ENCODE measurements around the gene ITPR1.
A peak's percentile ranks its signal among the peaks of the same experiment; 100 is the strongest.

Gene ITPR1

DNA sequence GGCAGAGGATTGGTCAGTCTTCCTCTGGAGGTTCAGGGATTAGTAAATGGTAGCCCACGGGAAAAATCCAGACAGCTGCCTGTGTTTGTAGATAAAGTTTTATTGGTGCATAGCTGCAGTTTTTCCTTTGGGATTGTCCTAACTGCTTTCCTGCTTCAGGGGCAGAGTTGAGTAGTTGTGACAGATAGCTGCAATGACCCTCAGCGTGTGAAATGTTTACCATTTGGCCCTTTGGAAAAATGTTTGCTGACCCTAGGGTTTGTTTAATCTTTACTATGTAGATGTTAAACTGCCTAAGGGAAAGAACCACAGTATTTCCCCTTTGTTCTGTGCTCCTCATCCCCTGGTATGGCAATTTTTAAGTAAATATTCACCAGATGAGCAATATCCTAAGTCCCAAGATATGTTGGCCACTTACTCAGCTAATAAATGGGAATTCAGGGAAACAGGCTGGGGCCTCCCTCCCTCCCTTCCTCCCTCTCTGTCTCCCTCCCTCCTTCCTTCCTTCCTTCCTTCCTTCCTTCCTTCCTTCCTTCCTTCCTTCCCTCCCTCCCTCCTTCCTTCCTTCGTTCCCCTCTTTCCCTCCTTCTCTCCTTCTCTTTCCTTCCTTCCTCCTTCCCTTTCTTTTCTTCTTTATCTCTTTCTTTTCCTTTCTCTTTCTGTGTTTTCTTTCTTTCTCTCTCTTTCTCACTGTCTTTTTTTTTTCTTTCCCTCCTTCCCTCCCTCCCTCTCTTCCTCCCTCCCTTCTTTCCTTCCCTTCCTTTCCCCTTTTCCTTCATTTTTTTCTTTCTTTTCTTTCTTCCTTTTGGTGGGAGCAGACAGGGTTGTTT, 251.5 kb downstream of the ITPR1 start:
- no peak for DNase-seq (ENCODE audit: low spot score)

DNA sequence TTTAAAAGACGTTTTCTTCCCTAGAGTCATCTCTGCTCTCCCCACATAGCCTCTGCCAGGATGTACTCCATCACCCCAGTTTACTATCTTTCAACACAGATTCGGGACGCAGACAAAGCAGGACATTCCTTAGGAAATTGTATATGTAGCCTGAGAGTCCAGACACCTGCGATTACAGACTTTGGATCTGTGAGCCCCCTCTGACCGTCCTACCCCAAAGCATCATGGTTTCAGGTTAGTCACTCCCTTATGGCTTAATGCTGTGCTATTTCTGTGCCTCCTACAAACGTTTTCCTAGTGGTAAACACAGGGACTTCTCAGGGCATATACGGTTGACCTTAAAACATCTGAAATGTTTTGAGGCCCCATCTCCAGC, 252.1 kb downstream of the ITPR1 start:
- DNase-seq (ENCODE audit: low spot score), result no peak

DNA sequence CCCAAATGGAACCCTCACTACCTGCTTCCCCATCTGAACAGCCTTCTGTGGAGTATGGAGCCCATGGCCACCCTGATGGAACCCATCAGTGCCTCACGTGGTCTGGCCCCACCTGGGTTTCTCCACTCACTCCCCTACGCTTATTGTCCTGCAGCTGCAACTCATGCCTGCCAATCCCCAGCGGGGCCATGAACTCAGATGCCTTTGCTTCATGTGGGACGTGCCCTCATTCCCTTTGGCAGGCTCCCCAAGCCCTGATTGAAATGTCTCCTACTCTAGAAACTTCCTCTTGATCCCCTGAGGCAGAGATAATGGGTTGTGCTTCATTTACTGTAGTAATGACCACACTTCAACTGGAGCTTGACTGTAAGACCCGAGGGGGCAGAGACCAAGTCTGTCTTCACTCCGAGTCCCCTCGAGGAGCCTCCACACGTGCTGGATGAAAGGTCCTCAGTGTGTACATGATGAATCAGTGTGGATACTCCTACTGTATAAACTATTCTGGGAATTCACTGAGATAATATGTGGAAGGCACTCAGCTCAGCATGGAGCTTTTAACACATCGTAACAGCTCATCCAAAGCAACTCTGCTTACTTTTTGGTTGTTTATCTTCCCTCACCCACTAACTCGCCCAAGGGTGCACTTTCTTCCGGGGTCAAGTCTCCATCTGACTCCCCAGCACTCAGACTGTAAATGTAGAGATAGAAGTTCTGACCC, 253.3 kb downstream of the ITPR1 start:
- DNase-seq (ENCODE audit: low spot score), result no peak

DNA sequence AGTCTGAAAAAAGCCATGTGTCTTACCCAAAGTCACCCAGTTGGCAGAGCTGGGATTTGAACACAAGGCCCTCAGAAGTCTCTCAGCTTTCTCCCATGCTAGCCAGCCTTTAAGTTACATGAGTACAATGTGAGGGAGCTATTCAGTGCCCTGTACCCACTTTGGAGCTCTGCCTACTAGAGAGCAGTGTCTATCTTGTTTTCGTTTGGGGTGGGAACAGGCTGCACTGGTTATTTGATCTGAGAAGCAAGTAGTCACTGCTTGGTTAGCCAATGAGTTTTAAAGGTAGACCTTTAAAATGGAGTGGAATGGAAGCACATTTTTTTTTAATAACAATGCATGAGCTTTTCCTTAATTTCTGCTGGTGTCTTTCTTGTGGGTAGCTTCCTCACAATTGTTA, 255.0 kb downstream of the ITPR1 start:
- DNase-seq (ENCODE audit: low spot score), result no peak

DNA sequence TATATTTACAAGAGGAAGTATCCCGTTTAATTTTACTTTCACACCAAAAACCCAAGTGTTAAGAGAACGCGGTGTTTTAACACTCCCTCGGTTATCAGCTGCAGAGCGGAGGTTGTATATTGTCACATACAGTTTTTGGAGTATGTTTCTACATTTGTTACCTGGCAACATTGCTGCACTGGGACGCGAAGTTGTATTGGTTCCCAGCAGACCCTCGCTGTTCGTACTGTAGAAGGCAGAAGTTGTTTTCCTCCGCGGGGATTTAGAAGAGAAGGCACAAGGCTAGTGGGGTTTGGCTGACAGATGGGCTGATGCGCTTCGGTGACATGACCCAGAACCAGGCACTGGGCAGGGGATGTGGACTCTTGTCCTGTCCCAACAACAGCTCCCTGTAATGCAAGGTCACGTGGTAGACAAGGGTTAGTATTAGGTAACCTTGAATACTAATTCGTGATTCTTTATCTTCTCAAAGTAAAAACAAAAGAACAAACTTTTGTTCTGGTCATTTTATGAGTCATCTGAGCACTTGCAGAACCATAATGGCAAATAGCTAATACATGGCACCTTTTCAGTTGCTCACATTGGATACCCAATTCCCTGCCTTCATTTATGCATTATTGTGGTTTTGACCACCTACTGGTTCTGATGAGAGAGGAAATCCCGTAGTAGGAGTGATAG, 255.7 kb downstream of the ITPR1 start:
- no peak for DNase-seq (ENCODE audit: low spot score)

DNA sequence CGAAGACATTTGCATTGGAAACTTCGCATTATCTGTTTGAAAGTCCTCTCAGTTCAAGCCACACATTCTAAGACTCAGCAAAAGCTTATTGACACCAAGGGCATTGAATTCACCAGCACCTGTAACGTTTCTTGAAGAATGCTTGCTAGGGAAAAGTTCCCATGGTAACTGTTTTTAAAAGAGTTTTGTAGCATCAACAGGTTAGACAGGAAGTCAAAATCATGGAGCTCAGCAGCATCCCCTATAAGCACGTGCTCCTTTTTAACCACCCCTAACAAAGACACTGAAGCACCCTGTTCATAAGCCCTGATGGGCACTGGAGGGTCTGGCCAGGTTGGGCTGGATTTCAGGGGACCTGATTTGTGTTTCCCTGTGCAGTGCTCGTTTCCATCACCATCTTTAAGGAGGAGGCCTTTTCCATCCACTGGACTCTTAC, 256.4 kb downstream of the ITPR1 start:
- DNase-seq (ENCODE audit: low spot score), result no peak

DNA sequence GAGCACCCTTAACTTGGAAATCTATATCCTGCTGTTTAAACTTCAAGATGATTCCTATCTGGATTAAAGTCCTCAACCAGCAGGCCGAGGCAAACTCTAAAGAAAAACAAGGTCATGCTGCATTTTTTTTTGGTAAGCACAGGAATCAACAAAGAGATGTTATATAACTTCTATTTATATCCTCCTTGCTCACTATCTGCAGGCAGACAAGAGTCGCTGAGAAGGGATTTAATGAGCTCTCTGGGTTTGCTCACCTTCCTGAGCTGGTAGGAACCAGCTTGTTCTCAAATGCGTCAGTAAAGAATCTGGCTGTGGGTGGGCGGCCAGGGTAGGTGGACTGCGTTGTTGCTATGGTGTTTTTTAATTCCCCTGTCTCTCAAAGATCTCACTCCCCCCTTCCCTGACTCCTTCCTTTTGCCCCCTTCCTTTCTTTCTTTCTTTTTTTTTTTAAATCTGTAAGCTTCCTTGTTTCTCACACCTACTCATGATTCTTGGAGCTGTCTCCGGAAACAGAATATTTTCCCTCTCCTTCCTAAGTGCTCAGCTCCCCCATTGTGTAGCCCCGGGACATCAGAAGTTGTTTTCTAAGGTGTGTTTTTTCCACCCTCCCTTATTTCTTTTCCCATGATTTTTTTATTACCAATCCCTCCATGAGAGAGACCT, 257.3 kb downstream of the ITPR1 start:
- DNase-seq (ENCODE audit: low spot score), result peak; percentile 89

DNA sequence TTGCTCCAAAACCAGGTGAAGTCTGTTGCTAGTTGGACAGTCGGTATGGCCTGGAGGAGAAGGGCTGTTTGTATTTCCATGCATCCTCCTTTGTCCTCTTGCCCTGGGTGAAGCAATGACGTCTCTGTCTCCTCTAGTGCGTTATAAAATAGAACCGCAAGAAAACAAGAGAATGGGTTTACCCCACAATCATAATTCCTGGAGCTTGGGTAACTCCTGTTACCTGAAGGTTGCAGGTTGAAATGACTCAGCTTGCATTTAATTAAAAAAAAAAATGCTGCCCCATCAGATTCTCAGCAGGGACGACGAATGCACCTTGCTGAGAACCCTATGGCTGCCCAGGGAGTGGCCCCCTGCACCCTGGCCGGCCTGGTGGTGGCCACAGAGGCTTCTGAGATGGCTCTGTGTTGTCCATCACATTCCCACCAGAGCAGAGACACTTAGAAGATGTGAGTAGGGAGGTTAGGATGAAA, 257.9 kb downstream of the ITPR1 start:
- DNase-seq (ENCODE audit: low spot score), result no peak

DNA sequence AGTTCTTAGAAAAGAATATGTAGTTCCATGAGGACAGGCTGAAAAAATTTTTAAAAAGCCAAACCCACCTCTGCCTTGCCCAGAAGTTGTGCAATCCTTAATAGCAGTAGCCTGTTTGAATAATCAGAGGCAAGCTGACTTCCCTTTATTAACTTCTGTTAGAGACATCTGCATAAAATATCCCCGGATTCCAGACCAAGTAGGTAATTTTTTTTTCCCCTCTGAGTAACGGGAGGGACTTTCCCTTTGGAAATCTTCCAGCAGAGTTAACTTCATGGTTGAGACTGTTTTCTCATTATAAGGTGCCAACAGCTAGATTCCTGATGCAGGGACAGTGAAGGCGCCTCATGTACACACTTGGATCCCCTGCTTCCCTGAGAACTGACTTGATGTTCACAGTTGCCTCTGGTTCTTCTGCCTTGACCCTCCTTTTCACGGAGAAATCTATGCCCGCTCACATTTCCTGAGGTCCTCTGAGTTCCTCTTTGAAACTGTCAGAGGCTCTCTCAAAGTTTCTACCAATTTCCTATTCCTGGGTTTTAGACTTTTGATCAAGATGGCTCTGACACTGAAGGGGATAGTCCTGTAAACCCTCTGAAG, 258.5 kb downstream of the ITPR1 start:
- no peak for DNase-seq (ENCODE audit: low spot score)

DNA sequence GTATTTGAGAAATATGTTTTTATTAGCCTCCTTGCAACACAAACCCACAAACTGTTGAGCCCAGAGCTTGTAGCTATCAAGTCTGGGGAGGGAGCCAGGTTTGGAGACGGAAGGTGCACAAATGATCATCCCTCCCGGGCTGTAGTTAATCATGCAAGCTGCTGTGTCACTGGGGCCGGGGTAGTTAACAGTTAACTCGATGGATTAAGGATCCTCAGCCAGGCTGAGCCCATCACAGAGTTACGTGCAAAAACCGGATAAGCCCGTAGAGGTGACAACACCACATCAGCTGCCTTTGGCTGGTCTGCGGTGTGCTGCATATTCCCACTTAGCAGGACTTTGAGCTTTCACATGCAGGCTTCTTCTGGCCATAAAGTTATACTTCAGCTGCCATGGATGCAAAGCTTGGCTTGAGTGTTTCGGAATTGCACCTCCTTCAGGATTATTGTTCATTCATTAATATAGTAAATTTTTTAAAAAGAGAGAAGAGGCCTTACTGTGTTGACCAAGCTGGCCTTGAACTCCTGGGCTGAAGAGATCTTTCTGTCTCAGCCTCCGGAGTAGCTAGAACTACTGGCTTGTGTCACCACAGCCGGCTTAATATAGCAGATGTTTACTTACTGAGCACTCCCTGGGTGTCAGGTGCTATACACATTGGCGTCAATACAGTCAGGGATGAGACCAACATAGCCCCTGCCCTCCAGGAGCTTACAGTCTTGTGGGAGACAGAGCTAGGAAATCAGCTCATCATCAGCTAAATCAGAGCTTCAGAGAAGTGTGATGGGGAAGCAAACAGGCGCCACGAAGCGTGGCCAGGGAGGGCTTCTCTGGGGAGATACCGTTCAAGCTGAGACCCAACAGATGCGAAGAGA, 259.3 kb downstream of the ITPR1 start:
- DNase-seq (ENCODE audit: low spot score), result no peak

DNA sequence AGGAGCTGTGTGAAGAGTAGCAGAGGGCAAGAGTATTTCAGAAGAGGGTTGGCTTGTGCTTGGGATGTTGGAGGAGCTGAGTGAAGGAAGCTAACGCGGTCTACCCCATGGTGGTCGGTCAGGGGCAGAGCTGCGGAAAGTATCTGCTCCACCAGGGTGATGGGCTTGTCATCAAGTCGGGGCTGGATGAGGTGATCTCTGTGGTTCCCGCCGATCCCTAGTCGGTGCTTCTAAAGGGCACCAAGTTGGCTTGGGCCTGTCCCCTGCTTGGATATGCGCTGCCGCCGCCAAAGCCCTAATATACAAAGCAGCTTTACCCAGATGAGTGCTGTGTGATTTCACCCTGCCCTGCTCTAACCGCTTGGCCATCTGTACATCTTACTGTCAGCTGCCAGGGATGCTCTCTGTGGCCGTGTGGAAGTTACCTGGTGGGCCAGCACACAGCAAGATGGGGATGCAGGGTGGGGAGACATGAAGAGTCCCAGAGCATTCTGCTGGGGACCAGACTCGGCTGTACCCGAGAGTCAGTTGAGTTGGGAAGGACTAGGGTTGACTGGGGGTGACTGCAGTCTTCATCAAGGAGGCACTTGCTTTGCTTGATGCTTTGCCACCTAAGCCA, 260.0 kb downstream of the ITPR1 start:
- DNase-seq (ENCODE audit: low spot score), result no peak

DNA sequence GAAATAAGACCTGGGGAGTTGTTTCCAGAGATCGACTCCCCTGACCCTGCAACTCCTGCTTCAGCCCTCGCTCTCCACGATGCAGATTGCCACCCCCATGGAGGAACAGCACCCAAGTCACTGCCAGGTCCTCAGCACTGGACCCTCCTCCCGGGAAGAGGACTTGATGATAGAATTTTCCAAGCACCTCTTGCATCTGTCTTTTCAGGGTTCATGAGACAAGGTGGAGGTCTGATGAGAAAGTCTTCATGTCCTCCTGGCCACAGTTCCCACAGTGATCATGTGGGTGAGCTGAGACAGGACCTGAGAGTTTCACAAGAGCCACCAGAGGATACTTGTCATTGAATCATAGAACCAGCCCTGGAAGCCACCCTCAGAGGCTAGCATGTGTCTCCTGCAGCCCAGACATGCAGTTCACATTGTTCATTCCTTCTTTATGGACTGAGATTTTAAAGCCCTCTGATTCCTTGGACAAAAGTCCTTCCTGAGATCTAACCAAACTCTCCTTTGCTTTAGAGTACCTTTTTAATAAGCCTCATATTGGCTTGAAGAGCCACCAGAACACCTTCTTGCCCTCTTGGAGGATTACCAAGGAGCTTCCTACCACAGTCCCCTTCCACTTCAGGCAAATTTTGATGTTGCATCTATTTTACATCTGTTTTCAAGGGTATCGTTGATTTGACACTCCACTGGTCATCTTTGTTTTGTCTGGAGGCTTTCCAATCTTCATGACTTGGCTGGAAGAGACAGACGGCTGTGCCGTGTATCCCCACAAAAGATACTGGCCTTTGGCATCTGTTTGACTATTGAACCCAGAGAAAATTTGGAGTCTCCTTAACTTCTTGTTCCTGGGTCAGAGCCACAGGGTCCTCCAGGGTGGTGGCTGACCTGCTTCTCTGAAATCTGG, 261.3 kb downstream of the ITPR1 start:
- DNase-seq (ENCODE audit: low spot score), result no peak

DNA sequence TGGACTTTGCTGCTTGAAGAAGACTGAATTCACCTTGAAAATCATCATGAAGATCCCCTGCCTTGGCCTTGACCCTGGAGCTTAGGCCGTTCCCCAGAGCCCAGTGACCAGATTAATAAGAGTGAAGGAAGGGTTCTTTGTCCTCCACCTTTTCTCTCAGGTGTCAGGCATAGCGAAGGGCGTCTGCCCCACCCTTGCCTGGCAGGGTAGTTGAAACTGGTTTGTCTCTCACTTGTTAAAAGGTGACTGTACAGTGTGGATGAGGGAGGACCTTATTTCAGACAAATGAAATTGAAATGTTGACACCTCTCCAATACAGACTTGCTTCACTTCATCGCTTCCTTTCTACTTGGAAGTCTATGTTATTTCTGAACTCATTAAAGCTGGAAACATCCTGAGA, 262.4 kb downstream of the ITPR1 start:
- no peak for DNase-seq (ENCODE audit: low spot score)

DNA sequence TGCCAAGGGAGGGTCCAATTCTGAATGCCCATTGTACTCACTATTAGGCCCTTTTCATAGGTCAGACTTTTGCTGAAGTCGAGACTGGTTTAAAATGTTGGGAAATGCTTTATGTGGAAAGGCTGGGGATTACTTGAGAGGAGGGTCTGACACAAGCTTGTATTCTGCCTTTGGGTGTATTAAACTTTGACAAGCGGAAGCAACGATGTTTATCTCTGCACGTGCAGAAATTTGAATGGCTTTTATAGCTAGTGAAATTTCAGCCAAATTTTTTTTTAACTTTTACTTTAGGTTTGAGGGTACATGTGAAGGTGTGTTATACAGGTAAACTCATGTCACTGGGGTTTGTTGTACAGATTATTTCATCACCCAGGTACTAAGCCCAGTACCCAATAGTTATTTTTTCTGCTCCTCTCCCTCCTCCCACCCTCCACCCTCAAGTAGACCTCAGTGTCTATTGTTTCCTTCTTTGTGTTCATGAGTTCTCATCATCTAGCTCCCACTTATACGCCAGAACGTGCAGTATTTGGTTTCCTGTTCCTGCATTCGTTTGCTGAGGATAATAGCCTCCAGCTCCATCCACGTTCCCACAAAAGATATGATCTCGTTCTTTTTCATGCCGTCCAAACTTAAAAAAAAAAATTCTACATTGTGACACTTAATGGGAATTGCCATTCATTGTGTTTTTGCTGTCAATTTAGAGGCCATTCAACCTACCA, 263.1 kb downstream of the ITPR1 start:
- DNase-seq (ENCODE audit: low spot score), result no peak

DNA sequence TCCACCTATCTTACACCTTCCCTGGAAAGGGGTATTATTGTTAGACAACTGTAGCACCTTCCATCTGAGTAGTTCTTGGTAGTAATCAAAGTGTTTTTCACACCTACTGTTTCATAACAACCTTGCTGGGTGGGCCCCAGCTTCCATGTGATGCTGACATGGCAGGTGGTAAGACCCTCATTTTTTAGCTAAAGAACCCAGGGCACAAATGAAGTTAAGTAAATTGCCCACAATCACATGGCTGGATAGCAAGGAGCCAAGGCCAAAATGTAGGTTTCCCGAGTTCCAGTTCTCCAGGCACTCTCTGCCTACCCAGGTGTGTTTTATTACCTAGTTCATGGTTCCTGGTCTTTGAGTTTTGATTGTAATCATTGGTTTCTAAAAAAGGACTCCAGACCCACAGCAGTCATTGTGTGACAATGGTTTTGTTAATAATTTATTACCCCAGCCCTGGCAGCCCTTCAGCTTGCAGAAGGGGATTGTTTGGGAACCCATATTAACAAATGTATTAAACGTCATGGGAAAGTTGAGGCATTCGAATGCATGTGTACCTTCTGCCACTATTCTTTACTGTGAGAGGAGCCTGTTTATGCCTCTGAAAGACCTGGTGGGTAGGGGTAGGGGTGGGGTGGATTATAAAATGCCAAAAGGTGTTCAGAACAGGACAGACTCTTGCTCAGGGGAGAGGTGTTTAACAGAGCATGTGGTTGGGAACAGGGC, 263.9 kb downstream of the ITPR1 start:
- no peak for DNase-seq (ENCODE audit: low spot score)

DNA sequence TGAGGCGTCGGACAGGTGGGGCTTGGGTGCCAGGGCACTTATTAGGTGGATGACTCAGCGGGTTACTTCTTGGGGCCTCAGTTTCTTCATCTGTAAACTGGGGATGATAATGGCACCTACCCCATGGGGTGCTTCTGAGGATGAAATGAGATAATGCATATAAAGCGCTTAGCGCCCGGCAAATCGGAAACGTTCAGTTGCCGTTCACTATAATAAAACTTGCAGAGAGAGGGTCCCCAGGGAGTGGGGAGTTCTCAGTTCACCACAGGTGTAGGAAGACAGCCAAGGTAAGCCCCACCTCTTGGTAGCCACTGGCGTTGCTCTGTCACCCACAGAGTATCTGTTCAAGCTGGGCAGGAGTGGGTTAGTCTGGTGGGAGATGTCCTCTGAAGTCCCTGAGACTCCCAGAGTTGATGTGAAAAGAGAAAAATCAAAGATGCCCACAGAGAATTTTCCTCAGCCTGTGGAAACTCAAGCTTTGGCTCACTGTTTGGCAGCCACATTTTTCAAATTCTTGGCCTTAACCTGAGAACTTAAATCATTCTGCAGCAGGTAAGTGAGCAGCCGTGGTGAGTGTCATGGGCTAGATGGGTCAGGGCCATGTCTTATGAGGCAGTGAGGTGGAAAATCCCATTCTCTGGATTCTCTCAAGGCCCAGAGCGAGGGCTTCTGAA, 264.6 kb downstream of the ITPR1 start:
- DNase-seq (ENCODE audit: low spot score), result no peak

DNA sequence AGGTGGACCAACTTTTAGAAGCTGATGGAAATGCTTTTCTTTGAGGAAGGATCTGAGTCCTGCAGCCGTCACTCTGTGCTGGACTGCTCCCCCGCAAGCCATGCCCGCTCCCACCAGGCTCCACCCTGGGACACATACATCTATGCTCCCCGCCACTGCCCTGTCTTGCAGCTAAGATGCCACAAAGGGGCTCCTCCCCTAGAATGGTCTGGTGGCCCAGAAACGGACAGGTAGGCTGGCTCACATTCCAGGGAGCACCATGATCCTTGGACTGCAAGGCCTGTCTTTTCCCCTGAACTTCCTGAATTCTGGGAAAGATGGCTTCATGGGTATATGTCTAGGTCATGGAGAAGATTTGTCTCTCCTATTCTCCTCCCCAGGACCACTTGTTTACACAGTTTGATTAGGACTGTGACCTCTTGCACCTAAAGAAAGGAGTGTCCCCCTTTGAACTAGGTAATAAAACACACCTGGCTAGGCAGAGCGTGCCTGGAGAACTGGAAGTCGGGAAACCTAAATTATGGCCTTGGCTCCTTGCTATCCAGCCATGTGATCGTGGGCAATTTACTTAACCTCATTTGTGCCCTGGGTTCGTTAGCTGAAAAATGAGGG, 265.2 kb downstream of the ITPR1 start:
- no peak for DNase-seq (ENCODE audit: low spot score)

Data from cerebellar cortex (tissue), 1 donor.